Pancreas (tissue), 10 donors: Measurements from ENCODE around the gene LDLRAD4. TPM values are rescaled to one million over a fixed set of nuclear protein-coding genes. Genes with fewer than 3 reads are reported as not detected.
A peak's percentile ranks its signal among the peaks of the same experiment; 100 is the strongest.

Source experiments
- ATAC-seq, 4 donors: fragments of 200-7000 bp; cut with Tn5 transposase; one replicate each; pipeline versions ENCODE4 v1.8.0 to v1.9.1; 2020; ENCODE audit warnings: mild to moderate bottlenecking in 4 of 4, moderate library complexity in 4 of 4
- DNase-seq, 6 donors: peaks; one replicate each; pipeline ENCODE4 v3.0.0-alpha.2; 2020
- FAIRE-seq: peaks from 2 replicates; lab custom pipeline; 2012; peaks lifted over from hg19 to GRCh38; lab: Jason Lieb, UNC
- H3K27ac ChIP-seq, 4 donors: fragments of 200-600 bp; sonication (generic); 1 replicate in 3 of 4; 2 replicates in 1 of 4; pipeline versions ENCODE4 v1.5.0 to v1.8.0; 2020
- H3K27me3 ChIP-seq, 4 donors: fragments of 200-600 bp; one replicate each; pipeline ENCODE4 v1.8.0; 2021
- H3K36me3 ChIP-seq, 3 donors: fragments of 200-600 bp; sonication (generic) in 1 of 3; one replicate each; pipeline versions ENCODE4 v1.5.0 to v1.8.0; 2020 to 2021
- H3K4me1 ChIP-seq, 3 donors: fragments of 200-600 bp; one replicate each; pipeline ENCODE4 v1.8.0; 2021
- H3K4me3 ChIP-seq, 4 donors: fragments of 200-600 bp; sonication (generic) in 2 of 4; one replicate each; pipeline versions ENCODE4 v1.5.0 to v1.8.0; 2020 to 2021
- H3K9me3 ChIP-seq, 4 donors: fragments of 200-600 bp; one replicate each; pipeline ENCODE4 v1.8.0; 2021
- WGBS, 2 donors: extraction: QIAGEN DNeasy Blood & Tissue Kit; methylation state at CpG; one replicate each; pipeline ENCODE4 v1.1.7; 2013; 5-methylcytosine and 5-hydroxymethylcytosine counted together
- intact Hi-C, 3 donors: fragments of 100-400 bp; cut with DNase I; formaldehyde crosslinking; loops; one replicate each; pipeline versions ENCODE4 v1.11.1 to v1.14.2; 2022
- polyA plus RNA-seq, 2 donors: library from polyadenylated mRNA; stranded (reverse); fragments of 200-250 nt; gene quantifications; one replicate each; pipeline ENCODE4 v1.2.3, GENCODE V29; 2013
- total RNA-seq, 6 donors: library from RNA; stranded (reverse); fragmentation: NEBNext Ultra II Directional in 4 of 6; extraction: Animal tissue kit (Norgen Biotek cat#: 25700) in 4 of 6; gene quantifications; one replicate each; pipeline versions ENCODE4 v1.2.1 to v1.2.4, GENCODE V29; 2021 to 2023
- TF ChIP-seq, protein P1 (sequence below), 4 donors: fragments of 200-600 bp; sonication (generic) in 3 of 4; IDR thresholded peaks; one replicate each; pipeline versions ENCODE4 v1.5.0 to v1.8.0; 2021; ENCODE audit warnings: antibody characterized with exemption in 4 of 4
- donor health status: healthy with polysubstance abuse.
- donor health status: DM: no; HTN: no; CAD: no; lungs with moderate emphysema.
- donor health status: DM: no; HTN: no; CAD: no.
- donor health status: control.
- donor health status: control.
- donor health status: Bipolar disorder and iron deficiency.
- donor health status: DM: yes; HTN: yes; CAD: no.
- donor health status: DM: no; HTN: no; CAD: no.
- donor health status: DM: no; HTN: no; CAD: no.
- donor health status: DM: yes; HTN: yes; CAD: no.

LDLRAD4 gene
- total and polyA plus RNA-seq, 8 donors = 2.5 to 21.8 (median 5.7) TPM

- H3K4me3 ChIP-seq = no peak overlapping the region
- no peaks in the 10 kb centered on the region for H3K9me3 ChIP-seq
- intact Hi-C loops = no loop called here
- no peak for DNase-seq
- WGBS, 2 donors = 84 to 90% methylated on average over 15 of the region's 15 CpGs
- H3K27me3 ChIP-seq = no peaks in the 10 kb centered on the region
- no peak overlapping the region for H3K27ac ChIP-seq
- no peak for ATAC-seq
- TF ChIP-seq, protein P1, sequence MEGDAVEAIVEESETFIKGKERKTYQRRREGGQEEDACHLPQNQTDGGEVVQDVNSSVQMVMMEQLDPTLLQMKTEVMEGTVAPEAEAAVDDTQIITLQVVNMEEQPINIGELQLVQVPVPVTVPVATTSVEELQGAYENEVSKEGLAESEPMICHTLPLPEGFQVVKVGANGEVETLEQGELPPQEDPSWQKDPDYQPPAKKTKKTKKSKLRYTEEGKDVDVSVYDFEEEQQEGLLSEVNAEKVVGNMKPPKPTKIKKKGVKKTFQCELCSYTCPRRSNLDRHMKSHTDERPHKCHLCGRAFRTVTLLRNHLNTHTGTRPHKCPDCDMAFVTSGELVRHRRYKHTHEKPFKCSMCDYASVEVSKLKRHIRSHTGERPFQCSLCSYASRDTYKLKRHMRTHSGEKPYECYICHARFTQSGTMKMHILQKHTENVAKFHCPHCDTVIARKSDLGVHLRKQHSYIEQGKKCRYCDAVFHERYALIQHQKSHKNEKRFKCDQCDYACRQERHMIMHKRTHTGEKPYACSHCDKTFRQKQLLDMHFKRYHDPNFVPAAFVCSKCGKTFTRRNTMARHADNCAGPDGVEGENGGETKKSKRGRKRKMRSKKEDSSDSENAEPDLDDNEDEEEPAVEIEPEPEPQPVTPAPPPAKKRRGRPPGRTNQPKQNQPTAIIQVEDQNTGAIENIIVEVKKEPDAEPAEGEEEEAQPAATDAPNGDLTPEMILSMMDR (IDR thresholded peaks at IDR 0.05) = no peak
- H3K36me3 ChIP-seq = no peaks in the 10 kb centered on the region
- FAIRE-seq = no peak
- H3K4me1 ChIP-seq = no peaks in the 10 kb centered on the region
Observed at GRCh38 chr18:13616525-13617035, 398.0 kb downstream of the LDLRAD4 start.

DNA sequence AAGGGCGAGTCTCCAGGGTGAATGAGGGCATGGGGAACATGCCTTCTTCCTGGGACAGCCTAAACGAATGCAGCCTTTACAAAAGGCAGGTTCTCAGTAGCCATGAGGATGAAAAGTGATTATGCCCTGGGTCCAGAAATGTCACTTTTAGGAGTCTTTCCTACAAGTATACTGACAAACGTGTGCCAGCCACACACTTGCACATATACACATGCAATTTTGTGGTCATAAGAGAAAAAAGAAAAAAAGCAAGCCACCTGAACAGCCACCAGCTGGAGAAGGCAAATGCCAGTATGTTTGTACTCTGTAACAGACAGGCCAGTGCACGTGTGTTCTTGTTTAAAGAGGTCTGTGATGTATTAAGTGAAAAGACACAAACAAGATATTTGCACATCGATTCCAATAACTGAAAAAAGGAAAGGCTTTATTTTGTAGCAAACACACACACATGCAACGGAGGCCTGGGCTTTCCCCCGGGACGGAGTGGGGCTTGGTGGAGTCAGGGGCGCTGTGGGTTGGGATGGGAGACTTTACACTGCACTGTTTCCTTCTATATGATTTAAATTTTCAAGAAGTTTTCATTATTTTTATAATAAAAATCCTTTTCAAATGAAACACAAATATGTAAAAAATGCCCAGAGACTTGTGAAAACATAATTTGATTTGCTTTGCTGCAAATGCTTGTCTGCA lies 399.4 kb downstream of the LDLRAD4 start:
- no peaks in the 10 kb centered on the region for H3K36me3 ChIP-seq
- 69 to 72% methylated on average over 9 of the region's 9 CpGs for WGBS, 2 donors
- no peaks in the 10 kb centered on the region for H3K9me3 ChIP-seq
- H3K4me3 ChIP-seq = no peak overlapping the region
- no peaks in the 10 kb centered on the region for H3K27me3 ChIP-seq
- no peak for FAIRE-seq
- H3K4me1 ChIP-seq = no peaks in the 10 kb centered on the region
- no peak for ATAC-seq
- no peak for DNase-seq
- TF ChIP-seq, protein P1 (IDR thresholded peaks at IDR 0.05) = no peak
- no peak overlapping the region for H3K27ac ChIP-seq
- intact Hi-C loops = no loop called here

- ATAC-seq = no peak
- 72 to 75% methylated on average over 13 of the region's 13 CpGs for WGBS, 2 donors
- TF ChIP-seq, protein P1 (IDR thresholded peaks at IDR 0.05) = no peak
Observed at GRCh38 chr18:13618760-13619438, 400.3 kb downstream of the LDLRAD4 start.

DNA sequence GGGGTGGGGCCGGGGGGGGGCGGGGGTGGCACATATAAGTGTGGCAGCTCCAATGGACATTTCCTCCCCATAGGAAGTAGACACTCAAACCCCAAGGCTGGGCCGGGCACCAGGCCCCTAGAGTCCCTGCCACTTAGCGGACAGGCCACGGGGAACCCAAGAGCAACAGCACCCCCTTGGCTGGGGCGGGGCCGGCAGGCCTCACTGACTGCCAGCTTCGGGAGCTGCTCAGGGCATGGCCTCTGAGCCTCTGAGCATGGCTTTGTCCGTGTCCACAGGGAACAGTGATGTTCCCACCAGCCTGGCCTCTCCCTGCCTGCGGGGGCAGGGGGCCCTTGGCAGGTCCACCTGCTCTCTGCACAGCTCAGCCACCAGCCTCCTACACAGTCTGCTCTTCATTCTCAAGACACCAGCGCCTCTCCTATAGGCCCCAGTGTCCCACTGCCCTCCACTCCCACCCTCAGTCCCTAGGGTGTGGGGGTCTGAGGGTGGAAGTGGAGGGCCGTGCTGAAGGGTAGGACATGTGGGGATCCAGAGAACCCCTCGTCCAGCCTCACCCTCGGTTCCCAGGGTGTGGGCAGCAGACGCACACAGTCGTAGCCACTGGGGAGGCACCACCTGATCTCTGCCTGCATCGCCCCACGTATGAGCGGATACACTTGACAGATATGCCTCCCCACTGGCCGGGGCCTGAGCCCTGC lies 401.1 kb downstream of the LDLRAD4 start:
- DNase-seq (peak in 1 of 6 donors; percentile 64), ATAC-seq (no peak), FAIRE-seq (no peak)
- Histone ChIP-seq H3K27ac (no peak overlapping the region), H3K4me3 (no peak overlapping the region), H3K36me3 (no peaks in the 10 kb centered on the region), H3K27me3 (no peaks in the 10 kb centered on the region), H3K4me1 (no peaks in the 10 kb centered on the region), H3K9me3 (no peaks in the 10 kb centered on the region)
- TF ChIP-seq, protein P1 (IDR thresholded peaks at IDR 0.05) = no peak
- intact Hi-C loops = no loop called here
- 82 to 85% methylated on average over 18 to 20 of the region's 20 CpGs for WGBS, 2 donors

More at GRCh38 chr18:13618760-13619438, 400.3 kb downstream of the LDLRAD4 start:
- H3K4me3 ChIP-seq = no peak overlapping the region
- H3K36me3 ChIP-seq = no peaks in the 10 kb centered on the region
- H3K4me1 ChIP-seq = no peaks in the 10 kb centered on the region
- H3K27me3 ChIP-seq = no peaks in the 10 kb centered on the region
- H3K27ac ChIP-seq = no peak overlapping the region
- intact Hi-C loops = no loop called here
- no peak for DNase-seq
- no peaks in the 10 kb centered on the region for H3K9me3 ChIP-seq
- FAIRE-seq = no peak
